ENCODE measurements around the gene DCDC2B.

DCDC2B gene

DNA sequence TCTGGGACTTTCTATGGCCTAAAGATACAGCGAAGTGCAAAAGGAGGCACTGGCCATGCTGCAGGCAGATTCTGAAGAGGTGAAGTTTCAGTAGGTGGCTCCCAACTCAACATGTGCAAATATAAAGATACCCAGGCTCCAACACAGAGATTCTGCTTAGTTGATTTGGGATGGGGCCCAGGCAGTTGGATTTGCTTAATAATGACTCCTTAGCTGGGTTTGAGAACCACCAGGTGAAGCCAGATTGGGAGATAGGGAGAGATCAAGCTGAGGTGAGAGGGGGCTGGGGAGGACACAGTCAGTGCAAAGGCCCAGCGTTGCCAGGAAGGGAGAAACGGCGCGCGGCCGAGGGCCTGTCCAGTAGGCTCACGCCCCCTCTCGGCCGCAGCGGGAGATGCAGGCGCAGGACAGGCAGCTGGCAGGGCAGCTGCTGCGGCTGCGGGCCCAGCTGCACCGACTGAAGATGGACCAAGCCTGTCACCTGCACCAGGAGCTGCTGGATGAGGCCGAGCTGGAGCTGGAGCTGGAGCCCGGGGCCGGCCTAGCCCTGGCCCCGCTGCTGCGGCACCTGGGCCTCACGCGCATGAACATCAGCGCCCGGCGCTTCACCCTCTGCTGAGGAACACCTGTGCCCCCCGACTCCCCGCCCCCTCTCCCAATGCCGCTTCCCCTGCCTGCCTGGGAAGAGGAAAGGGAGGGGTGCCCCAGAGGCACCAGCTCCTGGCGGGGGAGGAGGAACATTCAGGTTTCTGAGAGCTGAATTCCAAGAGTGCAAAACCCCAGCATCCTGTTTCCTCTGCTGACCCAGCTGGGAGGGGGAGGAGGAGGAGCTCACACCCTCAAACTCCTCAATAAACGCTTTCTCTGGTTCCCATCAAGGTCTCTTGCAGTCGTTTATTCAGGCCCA lies 39.3 kb downstream of the DCDC2B start:
- H3K4me3 ChIP-seq (ENCODE audit: low read length): peak overlapping the region; percentile 12; the same call in 1 of the 2 replicates
- H3K36me3 ChIP-seq (replicated peaks; ENCODE audit: low read depth, low read length): no peaks in the 10 kb centered on the region
- TF ChIP-seq, protein P1, sequence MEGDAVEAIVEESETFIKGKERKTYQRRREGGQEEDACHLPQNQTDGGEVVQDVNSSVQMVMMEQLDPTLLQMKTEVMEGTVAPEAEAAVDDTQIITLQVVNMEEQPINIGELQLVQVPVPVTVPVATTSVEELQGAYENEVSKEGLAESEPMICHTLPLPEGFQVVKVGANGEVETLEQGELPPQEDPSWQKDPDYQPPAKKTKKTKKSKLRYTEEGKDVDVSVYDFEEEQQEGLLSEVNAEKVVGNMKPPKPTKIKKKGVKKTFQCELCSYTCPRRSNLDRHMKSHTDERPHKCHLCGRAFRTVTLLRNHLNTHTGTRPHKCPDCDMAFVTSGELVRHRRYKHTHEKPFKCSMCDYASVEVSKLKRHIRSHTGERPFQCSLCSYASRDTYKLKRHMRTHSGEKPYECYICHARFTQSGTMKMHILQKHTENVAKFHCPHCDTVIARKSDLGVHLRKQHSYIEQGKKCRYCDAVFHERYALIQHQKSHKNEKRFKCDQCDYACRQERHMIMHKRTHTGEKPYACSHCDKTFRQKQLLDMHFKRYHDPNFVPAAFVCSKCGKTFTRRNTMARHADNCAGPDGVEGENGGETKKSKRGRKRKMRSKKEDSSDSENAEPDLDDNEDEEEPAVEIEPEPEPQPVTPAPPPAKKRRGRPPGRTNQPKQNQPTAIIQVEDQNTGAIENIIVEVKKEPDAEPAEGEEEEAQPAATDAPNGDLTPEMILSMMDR (IDR thresholded peaks at IDR 0.05; ENCODE audit: low read depth, low read length): peak; percentile 54
- no peak for TF ChIP-seq EZH2phosphoT487 (IDR thresholded peaks at IDR 0.05; ENCODE audit: low read depth)
- H2AFZ ChIP-seq (ENCODE audit: low read depth, low read length): no peak overlapping the region; the same call in 1 of the 2 replicates
- peaks cover 16% of the 10 kb centered on the region; the same call in 1 of the 2 replicates for H3K9me3 ChIP-seq (ENCODE audit: insufficient read depth, low read length)
- H4K20me1 ChIP-seq (ENCODE audit: insufficient read depth, low read length): no peaks in the 10 kb centered on the region
- no peaks in the 10 kb centered on the region for H3K27me3 ChIP-seq (ENCODE audit: low read depth, low read length)
- H3K27ac ChIP-seq (ENCODE audit: low read length): no peak overlapping the region
- no peak overlapping the region for H3K9ac ChIP-seq (ENCODE audit: low read length)
- H3K4me1 ChIP-seq (ENCODE audit: low read length): peaks cover 38% of the 10 kb centered on the region
- H3K79me2 ChIP-seq (ENCODE audit: low read length): no peaks in the 10 kb centered on the region
- H3K4me2 ChIP-seq (ENCODE audit: low read length): peak overlapping the region; percentile 32

DNA sequence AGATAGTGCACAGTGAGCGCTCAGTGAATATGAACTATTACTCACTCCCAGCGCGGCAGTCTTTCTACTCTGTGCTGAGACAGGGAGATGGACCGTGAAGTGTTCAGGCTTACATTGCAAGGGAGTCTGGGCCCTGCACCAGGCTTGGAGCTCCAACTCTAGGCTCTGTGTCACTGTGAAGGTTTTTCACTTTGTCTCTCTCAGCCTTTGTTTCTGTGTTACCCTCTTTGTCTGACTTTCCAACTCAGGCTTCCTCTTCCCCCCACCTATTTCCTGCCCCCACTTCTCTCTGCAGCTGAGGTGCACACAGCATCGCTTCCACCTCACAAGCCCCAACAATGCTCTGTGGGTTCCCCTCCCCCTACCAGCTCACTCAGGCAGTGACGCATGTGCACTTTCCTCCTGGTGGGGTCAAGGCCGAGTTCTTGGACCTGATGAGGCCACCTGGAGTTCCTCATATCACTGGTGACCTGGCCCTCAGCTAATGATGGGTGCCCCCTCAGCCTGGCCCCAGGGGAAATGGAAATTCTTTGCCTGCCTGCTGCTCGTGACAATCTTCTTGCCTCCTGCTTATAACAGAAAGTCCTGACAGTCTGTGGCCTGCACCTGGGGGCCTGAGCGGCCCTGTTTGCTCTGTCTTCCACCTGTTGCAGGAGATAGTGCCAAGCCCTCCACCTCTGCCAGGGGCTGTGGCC lies 41.1 kb downstream of the DCDC2B start:
- peak overlapping the region; percentile 45 for H3K27ac ChIP-seq (ENCODE audit: low read length)
- peak overlapping the region; percentile 46 for H3K4me3 ChIP-seq (ENCODE audit: low read length)
- H3K9ac ChIP-seq (ENCODE audit: low read length): peak overlapping the region; percentile 21
- no peaks in the 10 kb centered on the region for H3K79me2 ChIP-seq (ENCODE audit: low read length)
- TF ChIP-seq EZH2phosphoT487 (IDR thresholded peaks at IDR 0.05; ENCODE audit: low read depth): no peak
- TF ChIP-seq, protein P1 (IDR thresholded peaks at IDR 0.05; ENCODE audit: low read depth, low read length): no peak
- H3K9me3 ChIP-seq (ENCODE audit: insufficient read depth, low read length): peaks cover 16% of the 10 kb centered on the region; the same call in 1 of the 2 replicates
- H3K4me2 ChIP-seq (ENCODE audit: low read length): peak overlapping the region; percentile 43
- no peaks in the 10 kb centered on the region for H3K27me3 ChIP-seq (ENCODE audit: low read depth, low read length)
- H3K4me1 ChIP-seq (ENCODE audit: low read length): peaks cover 45% of the 10 kb centered on the region
- peak overlapping the region; percentile 58; the same call in 1 of the 2 replicates for H2AFZ ChIP-seq (ENCODE audit: low read depth, low read length)
- no peaks in the 10 kb centered on the region for H3K36me3 ChIP-seq (replicated peaks; ENCODE audit: low read depth, low read length)
- H4K20me1 ChIP-seq (ENCODE audit: insufficient read depth, low read length): no peaks in the 10 kb centered on the region

GRCh38 chr1:32250893-32251716 lies 42.2 kb downstream of the DCDC2B start, which contains the start of gene LCK:
Gene LCK (plus strand): TSS chr1:32251265. CDS start chr1:32274330, 23,065 bp downstream.
- peak within 1 kb of the TSS; percentile 46; the same call in 1 of the 2 replicates for H3K4me3 ChIP-seq (ENCODE audit: low read length)
- TF ChIP-seq, protein P1 (IDR thresholded peaks at IDR 0.05; ENCODE audit: low read depth, low read length): no peak
- TF ChIP-seq EZH2phosphoT487 (IDR thresholded peaks at IDR 0.05; ENCODE audit: low read depth): no peak
- H3K4me2 ChIP-seq (ENCODE audit: low read length): peak within 1 kb of the TSS; percentile 43
- peak within 1 kb of the TSS; percentile 21 for H3K9ac ChIP-seq (ENCODE audit: low read length)
- peaks cover 52% of the 10 kb centered on the region for H3K4me1 ChIP-seq (ENCODE audit: low read length)
- no peaks in the 10 kb centered on the region for H3K27me3 ChIP-seq (ENCODE audit: low read depth, low read length)
- H3K79me2 ChIP-seq (ENCODE audit: low read length): no peaks in the 10 kb centered on the region
- H3K36me3 ChIP-seq (replicated peaks; ENCODE audit: low read depth, low read length): no peaks in the 10 kb centered on the region
- H3K9me3 ChIP-seq (ENCODE audit: insufficient read depth, low read length): peaks cover 16% of the 10 kb centered on the region; the same call in 1 of the 2 replicates
- H4K20me1 ChIP-seq (ENCODE audit: insufficient read depth, low read length): no peaks in the 10 kb centered on the region
- H3K27ac ChIP-seq (ENCODE audit: low read length): peak within 1 kb of the TSS; percentile 45
- peak within 1 kb of the TSS; percentile 58; the same call in 1 of the 2 replicates for H2AFZ ChIP-seq (ENCODE audit: low read depth, low read length)
